GM19324 (cell line): ENCODE measurements around the gene UBL5.
A peak's percentile ranks its signal among the peaks of the same experiment; 100 is the strongest.
"Not testable (repeated sequence)": the region's sequence is repeated elsewhere in the genome, so short reads cannot be mapped to it uniquely, and the experiment has no call there.

Source experiments
- ATAC-seq: cut with Tn5 transposase; IDR thresholded peaks from one replicate; pipeline ENCODE4 v1.9.1; 2021; ENCODE audit warnings: mild to moderate bottlenecking, moderate library complexity; ENCODE audit not compliant: unreplicated experiment, low FRiP score

UBL5 gene

DNA sequence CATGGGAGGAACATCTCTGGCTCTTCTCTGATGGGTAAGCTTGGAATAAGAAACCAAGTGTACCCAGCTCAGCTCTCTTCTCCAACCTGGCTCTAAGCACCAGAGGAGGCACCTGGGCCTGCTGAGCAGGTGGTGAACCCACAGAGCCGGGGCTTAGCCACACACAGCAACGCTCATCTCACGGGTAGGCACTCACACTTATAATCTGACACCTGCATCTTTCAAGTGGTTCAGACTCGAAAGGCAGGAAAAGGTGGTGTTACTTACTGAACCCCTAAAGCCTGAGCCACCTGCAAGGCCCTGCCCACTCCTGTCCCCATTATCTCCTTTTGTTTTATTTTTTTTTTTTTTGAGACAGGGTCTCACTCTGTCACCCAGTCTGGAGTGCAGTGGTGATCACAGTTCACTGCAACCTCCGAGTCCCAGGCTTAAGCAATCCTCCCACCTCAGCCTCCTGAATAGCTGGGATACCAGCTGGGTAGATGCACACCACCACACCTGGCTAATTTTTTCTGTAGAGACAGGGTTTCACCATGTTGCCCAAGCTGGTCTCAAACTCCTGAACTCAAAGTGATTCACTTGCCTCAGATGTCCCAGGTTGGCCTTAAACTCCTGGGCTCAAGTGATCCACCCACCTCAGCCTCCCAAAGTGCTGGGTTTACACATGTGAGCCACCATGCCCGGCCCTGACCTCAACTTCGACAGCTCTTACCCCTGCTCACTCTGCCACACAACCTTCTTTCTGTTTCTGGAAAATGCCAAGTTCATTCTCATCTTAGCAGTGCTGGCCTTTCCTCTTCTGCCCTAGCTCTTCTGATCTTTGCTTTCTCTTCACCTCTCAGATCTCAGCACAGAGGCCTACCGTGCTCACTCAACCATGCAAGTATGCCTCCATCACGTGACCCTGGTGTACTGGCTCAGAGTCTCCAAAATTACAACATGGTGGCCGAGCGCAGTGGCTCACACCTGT lies 18.6 kb upstream of the UBL5 start:
- ATAC-seq = no peak

DNA sequence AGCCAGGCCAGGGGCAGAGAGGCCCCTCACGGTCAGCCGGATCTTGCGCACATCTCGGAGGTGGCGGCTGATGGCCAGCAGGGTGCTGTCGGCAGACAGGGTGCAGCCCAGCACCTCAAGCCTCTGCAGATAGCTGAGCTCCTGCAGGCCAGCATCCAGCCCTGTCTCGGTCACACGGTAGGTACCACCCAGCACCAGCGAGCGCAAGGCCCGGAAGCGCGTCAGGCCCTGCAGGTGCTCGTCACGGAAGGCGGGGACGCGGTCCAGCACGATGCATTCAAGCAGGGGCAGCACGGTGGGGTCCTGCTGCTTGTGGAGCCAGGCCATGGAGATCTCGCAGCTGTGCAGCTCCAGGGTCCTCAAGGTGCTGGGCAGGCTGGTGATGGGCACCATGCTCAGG lies 16.6 kb upstream of the UBL5 start:
- ATAC-seq = no peak

DNA sequence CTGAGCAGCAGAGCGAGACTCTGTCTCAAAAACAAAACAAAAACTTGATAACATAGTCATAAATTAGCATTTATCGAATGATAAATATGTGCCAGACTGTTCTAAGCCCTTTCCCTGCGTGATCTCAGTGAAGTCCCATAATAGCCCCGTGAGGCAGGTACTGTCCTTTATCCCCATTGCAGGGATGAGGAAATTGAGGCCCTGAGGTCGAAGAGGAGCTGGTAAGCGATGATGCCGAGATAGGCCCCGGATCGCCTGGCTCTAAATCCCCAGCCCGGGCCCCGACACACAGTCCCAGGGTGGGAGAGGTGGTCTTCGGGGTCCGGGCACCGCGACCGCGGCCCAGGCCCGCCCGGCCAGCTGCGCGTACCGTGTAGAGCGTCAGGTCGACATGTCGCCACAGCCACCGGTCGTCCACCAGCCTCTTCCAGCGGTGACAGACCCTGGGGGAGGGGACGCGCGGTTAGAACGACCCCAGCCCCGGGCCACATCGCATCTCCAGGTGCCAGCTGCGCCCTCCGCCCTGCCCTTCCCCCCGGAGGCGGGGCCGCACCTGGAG lies 9.5 kb upstream of the UBL5 start:
- ATAC-seq = no peak

GRCh38 chr19:9818734-9819595 lies 8.8 kb upstream of the UBL5 start, which contains the start of gene FBXL12:
Gene FBXL12 (minus strand): TSS chr19:9819079. CDS start chr19:9818813, 266 bp downstream.
- peak; percentile 94 for ATAC-seq

GRCh38 chr19:9819596-9819909 lies 8.2 kb upstream of the UBL5 start:
- ATAC-seq = no peak

GRCh38 chr19:9820034-9820433 lies 7.7 kb upstream of the UBL5 start:
- not testable (repeated sequence) for ATAC-seq

GRCh38 chr19:9823816-9824215 lies 3.9 kb upstream of the UBL5 start:
- ATAC-seq = no peak

DNA sequence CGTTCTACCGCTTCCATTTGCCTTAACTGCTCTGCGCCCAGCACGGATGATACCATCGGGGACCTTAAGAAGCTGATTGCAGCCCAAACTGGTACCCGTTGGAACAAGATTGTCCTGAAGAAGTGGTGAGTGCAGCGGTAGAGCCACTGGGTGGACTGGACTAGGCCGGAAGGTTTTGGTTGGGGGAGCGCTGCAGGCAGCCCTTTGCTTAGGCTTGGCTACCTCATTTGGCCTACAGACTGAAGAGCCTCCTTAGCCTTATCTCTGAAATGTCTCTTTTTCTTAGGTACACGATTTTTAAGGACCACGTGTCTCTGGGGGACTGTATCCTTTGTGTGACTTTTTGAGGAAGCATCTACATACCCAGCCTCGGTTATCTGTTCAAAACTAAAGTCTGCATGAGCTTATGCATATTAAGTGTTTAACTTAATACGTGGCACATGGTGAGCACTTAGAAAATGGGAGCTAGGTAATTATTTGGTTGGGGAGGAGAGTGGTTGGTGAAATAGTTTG lies 889 bp downstream of the UBL5 start:
- ATAC-seq = no peak

GRCh38 chr19:9834307-9834725 lies 6.6 kb downstream of the UBL5 start:
- ATAC-seq = no peak

- ATAC-seq = peak; percentile 93
These were observed 7.2 kb downstream of the UBL5 start, which contains the start of gene PIN1 for GRCh38 chr19:9834726-9835506. Gene PIN1 (plus strand): TSS chr19:9835318. CDS start chr19:9835345, 27 bp downstream.

GRCh38 chr19:9835507-9835949 lies 7.8 kb downstream of the UBL5 start:
- ATAC-seq = peak; percentile 16

GRCh38 chr19:9836021-9836420 lies 8.3 kb downstream of the UBL5 start:
- ATAC-seq = no peak

DNA sequence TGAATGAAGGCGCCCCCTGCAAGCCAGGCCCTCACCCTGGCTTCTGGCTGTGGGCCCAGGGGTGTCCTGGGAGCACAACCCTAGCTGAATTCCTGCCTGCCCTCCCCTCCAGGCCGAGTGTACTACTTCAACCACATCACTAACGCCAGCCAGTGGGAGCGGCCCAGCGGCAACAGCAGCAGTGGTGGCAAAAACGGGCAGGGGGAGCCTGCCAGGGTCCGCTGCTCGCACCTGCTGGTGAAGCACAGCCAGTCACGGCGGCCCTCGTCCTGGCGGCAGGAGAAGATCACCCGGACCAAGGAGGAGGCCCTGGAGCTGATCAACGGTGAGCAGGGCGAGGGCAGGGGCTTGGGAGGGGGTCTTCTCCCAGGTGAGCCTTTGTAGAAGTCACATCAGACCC lies 10.6 kb downstream of the UBL5 start:
- ATAC-seq = no peak

GRCh38 chr19:9839415-9839814 lies 11.7 kb downstream of the UBL5 start:
- no peak for ATAC-seq

GRCh38 chr19:9842834-9843625 lies 15.3 kb downstream of the UBL5 start:
- no peak for ATAC-seq

GRCh38 chr19:9843626-9844273 lies 16.0 kb downstream of the UBL5 start:
- not testable (repeated sequence) for ATAC-seq

GRCh38 chr19:9847087-9847671 lies 19.5 kb downstream of the UBL5 start:
- ATAC-seq = no peak

- no peak for ATAC-seq
These were observed 20.3 kb downstream of the UBL5 start for GRCh38 chr19:9848060-9848459.
